Epidermal melanocyte (primary cell): Measurements from ENCODE around the gene KLK8.

Source experiments
- DNase-seq: peaks from one replicate; pipeline ENCODE4 v3.0.0; 2011; ENCODE audit warnings: low spot score; ENCODE audit not compliant: insufficient read length

KLK8 gene

GRCh38 chr19:50952910-50953309 lies 48.5 kb downstream of the KLK8 start, which contains the start of gene KLK5:
KLK5 (minus strand) TSS chr19:50953038; CDS start chr19:50952657, 381 bp downstream.
- DNase-seq, result no peak

- no peak for DNase-seq
Measured at GRCh38 chr19:50949861-50950260, 51.5 kb downstream of the KLK8 start.

GRCh38 chr19:50947123-50947522 lies 54.3 kb downstream of the KLK8 start:
- no peak for DNase-seq
